ENCODE data around the gene TNS3.
"Not testable (repeated sequence)": the region's sequence is repeated elsewhere in the genome, so short reads cannot be mapped to it uniquely, and the experiment has no call there.

Gene TNS3

DNA sequence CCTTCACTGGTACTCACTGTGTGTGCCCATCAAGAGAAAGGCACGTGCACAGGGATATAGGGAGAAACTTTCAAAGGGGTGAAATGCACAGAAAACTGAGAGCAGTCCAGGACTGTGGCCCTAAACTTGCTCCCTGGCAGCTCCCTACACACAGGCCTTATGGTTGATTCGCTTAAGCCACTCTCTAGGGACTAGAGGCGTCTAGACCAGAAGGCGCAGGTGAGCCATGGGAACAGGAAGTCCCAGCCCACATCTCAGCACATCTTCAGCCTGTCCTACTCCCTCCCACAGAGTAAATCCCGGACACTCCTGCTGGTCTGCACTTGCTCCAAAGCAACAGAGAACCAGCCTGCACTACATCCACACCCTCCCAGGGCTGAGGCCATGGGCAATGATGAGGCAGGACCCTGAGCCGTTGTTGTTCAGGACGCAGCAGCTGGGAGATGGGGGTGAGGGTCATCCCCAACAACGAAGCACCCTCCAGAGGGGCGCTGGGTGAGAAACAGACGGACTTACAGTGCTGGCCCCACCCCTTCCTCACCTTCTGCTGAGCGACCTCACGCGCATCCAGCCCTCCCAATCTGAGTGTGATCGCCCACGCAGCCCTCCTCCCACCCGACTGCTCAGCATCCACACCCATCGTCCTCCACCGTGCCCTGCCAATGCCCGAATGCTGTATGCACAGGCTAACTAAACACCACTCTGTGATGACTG, 109.3 kb downstream of the TNS3 start:
- no peak overlapping the region for H3K4me3 ChIP-seq (ENCODE audit: control insufficient read depth, low read depth, low read length)
- no peak for DNase-seq (ENCODE audit: low read depth)
- TF ChIP-seq, protein P1, sequence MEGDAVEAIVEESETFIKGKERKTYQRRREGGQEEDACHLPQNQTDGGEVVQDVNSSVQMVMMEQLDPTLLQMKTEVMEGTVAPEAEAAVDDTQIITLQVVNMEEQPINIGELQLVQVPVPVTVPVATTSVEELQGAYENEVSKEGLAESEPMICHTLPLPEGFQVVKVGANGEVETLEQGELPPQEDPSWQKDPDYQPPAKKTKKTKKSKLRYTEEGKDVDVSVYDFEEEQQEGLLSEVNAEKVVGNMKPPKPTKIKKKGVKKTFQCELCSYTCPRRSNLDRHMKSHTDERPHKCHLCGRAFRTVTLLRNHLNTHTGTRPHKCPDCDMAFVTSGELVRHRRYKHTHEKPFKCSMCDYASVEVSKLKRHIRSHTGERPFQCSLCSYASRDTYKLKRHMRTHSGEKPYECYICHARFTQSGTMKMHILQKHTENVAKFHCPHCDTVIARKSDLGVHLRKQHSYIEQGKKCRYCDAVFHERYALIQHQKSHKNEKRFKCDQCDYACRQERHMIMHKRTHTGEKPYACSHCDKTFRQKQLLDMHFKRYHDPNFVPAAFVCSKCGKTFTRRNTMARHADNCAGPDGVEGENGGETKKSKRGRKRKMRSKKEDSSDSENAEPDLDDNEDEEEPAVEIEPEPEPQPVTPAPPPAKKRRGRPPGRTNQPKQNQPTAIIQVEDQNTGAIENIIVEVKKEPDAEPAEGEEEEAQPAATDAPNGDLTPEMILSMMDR (IDR thresholded peaks at IDR 0.05; ENCODE audit: control insufficient read depth, insufficient read depth, low read depth, low read length, missing control alignments): no peak

DNA sequence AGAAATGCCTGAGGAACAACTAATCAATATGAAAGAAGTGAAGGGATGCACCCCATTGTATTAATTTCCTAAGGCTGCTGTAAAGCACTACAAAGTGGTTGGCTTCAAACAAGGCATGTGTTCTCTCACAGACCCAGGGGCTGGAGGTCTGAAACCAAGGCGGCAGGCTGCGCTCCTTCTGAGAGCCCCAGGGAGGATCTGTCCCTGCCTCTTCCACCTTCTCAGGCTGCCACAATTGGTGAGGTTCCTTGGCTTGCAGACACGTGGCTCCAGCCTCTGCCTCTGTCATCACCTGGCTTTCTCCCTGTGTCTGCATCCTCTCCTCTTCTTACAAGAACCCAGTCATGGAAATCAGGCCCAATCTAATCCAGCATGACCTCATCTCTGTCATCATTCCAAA, 110.1 kb downstream of the TNS3 start:
- TF ChIP-seq, protein P1 (IDR thresholded peaks at IDR 0.05; ENCODE audit: control insufficient read depth, insufficient read depth, low read depth, low read length, missing control alignments): no peak
- no peak overlapping the region for H3K4me3 ChIP-seq (ENCODE audit: control insufficient read depth, low read depth, low read length)
- no peak for DNase-seq (ENCODE audit: low read depth)

DNA sequence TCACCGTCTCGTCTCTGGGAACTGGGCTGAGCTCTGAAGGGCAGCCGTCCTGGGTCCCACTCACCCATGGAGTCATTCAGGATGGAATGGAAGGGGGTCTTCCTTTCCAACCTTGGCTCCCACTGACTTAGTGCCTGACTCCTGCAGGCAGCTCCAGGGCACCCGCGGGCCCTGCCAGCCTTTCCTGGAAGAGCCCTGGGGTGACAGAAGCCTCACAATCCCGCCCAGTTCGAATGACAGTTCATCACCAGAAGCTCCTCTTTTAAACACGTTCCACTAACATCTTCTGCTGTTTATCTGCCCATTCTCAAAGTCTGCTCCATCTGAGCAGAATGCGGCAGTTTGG, 110.6 kb downstream of the TNS3 start:
- no peak for DNase-seq (ENCODE audit: low read depth)
- TF ChIP-seq, protein P1 (IDR thresholded peaks at IDR 0.05; ENCODE audit: control insufficient read depth, insufficient read depth, low read depth, low read length, missing control alignments): no peak
- H3K4me3 ChIP-seq (ENCODE audit: control insufficient read depth, low read depth, low read length): no peak overlapping the region

DNA sequence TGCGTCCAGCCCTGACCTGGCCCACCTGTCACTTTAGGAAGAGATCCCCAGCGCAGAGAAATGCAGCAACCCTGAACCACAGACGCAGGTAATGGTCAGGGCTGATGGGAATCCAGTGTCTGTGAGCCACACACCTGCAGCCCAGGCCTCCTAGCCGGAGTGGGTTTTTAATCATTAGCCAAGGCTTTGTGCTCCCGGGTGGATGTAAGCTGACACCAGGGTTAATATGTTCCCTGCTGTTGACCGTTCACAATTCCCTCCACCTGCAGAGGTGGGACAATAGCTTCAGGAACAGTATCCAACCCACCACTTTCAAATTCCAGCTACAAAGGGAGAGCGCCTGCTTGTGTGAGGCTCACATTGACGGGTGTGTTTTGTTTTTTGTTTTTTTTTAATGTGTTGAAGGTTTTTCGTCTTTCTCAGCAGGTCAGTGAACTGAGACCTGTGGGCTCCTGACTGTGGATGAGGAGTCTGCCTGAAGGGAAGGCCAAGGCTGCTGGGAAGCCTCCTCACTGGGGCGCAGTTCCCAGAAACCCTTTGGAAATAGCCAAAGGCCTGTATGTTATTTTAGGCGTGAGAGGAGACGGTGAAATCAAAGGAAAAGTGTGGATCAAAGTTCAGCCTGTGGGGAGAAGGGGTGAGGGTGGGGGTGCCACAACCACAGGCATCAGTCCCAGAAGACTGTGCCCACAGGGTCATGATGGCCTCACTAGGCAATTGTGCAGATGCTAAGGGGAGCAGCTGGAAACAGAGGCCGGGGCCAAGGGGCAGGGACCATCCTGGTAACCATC, 111.1 kb downstream of the TNS3 start:
- TF ChIP-seq, protein P1 (IDR thresholded peaks at IDR 0.05; ENCODE audit: control insufficient read depth, insufficient read depth, low read depth, low read length, missing control alignments): no peak
- no peak for DNase-seq (ENCODE audit: low read depth)
- no peak overlapping the region for H3K4me3 ChIP-seq (ENCODE audit: control insufficient read depth, low read depth, low read length)

DNA sequence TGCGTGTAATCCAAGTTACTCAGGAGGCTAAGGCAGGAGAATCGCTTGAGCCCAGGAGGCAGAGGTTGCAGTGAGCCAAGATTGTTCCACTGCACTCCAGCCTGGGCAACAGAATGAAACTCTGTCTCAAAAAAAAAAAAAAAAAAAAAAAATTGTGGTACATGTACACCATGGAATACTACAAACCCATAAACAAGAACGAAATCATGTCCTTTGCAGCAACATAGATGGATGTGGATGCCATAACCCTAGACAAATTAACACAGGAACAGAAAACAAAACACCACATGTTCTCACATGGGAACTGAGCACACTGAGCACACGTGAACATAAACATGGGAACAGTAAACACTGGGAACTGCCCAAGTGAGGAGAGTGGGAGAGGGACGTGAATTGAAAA, 112.1 kb downstream of the TNS3 start:
- H3K4me3 ChIP-seq (ENCODE audit: control insufficient read depth, low read depth, low read length); DNase-seq (ENCODE audit: low read depth): not testable (repeated sequence)

DNA sequence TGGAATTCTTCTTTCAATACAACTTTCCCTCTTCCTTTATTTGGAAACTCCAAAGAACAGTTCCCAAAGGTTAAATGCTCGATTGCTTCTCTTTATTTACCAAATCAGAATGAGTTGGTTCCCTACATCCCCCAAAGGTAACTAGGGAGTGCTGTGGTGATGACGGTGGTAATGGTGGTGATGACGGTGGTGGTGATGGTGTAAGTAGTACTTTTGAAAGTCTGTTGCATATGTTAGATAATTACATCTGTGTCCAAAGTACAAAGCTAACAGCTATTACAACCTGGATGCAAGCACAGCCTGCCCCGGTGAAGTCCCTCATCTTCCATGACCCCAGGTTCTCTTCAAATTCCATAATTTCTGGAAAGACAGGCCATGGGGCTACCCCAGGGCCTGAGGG, 115.1 kb downstream of the TNS3 start:
- no peak for DNase-seq (ENCODE audit: low read depth)
- TF ChIP-seq, protein P1 (IDR thresholded peaks at IDR 0.05; ENCODE audit: control insufficient read depth, insufficient read depth, low read depth, low read length, missing control alignments): no peak

DNA sequence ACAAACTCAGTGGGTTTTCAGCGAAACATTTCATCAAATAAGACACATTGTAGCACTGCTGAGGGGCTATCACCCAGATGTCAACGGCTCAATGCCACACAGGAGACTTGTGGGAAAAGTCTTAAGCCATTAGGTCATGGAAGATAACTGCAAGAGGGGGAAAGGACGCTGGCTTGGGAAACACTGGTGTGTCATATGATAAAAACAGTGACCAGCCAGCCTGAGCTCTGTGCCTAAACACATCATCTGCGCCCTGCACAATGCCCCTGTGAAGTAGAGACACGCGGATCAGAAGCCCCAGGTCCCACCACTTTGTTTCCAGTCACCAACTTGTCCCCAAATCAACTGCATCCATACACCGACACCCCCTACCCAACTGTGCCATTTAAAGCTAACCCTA, 116.7 kb downstream of the TNS3 start:
- no peak overlapping the region for H3K4me3 ChIP-seq (ENCODE audit: control insufficient read depth, low read depth, low read length)
- TF ChIP-seq, protein P1 (IDR thresholded peaks at IDR 0.05; ENCODE audit: control insufficient read depth, insufficient read depth, low read depth, low read length, missing control alignments): no peak
- no peak for DNase-seq (ENCODE audit: low read depth)

More for the DNA sequence above, 115.1 kb downstream of the TNS3 start:
- no peak overlapping the region for H3K4me3 ChIP-seq (ENCODE audit: control insufficient read depth, low read depth, low read length)
